Measurements from ENCODE around the gene TNFRSF1A. TPM values are rescaled to one million over a fixed set of nuclear protein-coding genes. Genes with fewer than 3 reads are reported as not detected.
"Not testable (repeated sequence)": the region's sequence is repeated elsewhere in the genome, so short reads cannot be mapped to it uniquely, and the experiment has no call there.

The TNFRSF1A gene
- total and polyA plus RNA-seq, 5 donors from 2014 or later = 25.6 to 39.5 (median 34.0) TPM

- Histone ChIP-seq H3K27ac (ENCODE audit: insufficient read depth, low read length, poor library complexity, severe bottlenecking) (no peak overlapping the region), H3K4me1 (ENCODE audit: control insufficient read depth, insufficient read depth, low read length, poor library complexity, severe bottlenecking) (no peaks in the 10 kb centered on the region), H3K4me3 (ENCODE audit: low read depth, low read length) (no peak overlapping the region), H3K36me3 (ENCODE audit: control insufficient read depth, insufficient read depth, low read length) (no peaks in the 10 kb centered on the region), H3K9me3 (ENCODE audit: control insufficient read depth in 2 of 2, low read length in 2 of 2) (no peaks in the 10 kb centered on the region), H3K27me3 (ENCODE audit: control insufficient read depth, insufficient read depth, low read length) (no peaks in the 10 kb centered on the region)
- Mint-ChIP-seq H3K4me3 (no peak overlapping the region), H3K9me3 (peaks cover 0 to 2% (median 0%) of the 10 kb centered on the region in 7 donors), H3K27ac (no peak overlapping the region), H3K36me3 (no peaks in the 10 kb centered on the region), H3K4me1 (no peaks in the 10 kb centered on the region), H3K27me3 (peaks cover 10% of the 10 kb centered on the region)
- ATAC-seq (ENCODE audit: low read depth in 2 of 2) = no peak
- no peak for DNase-seq
Measured at GRCh38 chr12:6292606-6293005, 49.3 kb downstream of the TNFRSF1A start.

DNA sequence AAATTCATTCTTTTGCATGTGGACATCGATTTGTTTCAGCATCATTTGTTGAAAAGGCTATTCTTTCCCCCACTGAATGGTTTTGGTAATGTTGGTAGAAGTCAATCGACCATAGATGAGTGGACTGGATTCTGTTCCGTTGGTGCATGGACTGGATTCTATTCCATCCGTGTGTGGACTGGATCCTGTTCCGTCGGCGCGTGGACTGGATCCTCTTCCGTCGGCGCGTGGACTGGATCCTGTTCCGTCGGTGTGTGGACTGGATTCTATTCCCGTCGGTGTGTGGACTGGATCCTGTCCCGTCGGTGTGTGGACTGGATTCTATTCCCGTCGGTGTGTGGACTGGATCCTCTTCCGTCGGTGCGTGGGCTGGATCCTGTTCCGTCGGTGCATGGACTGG is 52.0 kb downstream of the TNFRSF1A start:
- DNase-seq; H3K27ac Mint-ChIP-seq; H3K4me3 Mint-ChIP-seq; H3K4me1 Mint-ChIP-seq; H3K27ac ChIP-seq (ENCODE audit: insufficient read depth, low read length, poor library complexity, severe bottlenecking); H3K36me3 ChIP-seq (ENCODE audit: control insufficient read depth, insufficient read depth, low read length); H3K4me3 ChIP-seq (ENCODE audit: low read depth, low read length); ATAC-seq (ENCODE audit: low read depth in 2 of 2); H3K27me3 ChIP-seq (ENCODE audit: control insufficient read depth, insufficient read depth, low read length); H3K4me1 ChIP-seq (ENCODE audit: control insufficient read depth, insufficient read depth, low read length, poor library complexity, severe bottlenecking); H3K9me3 Mint-ChIP-seq; H3K9me3 ChIP-seq (ENCODE audit: control insufficient read depth in 2 of 2, low read length in 2 of 2); H3K36me3 Mint-ChIP-seq: not testable (repeated sequence)
- H3K27me3 Mint-ChIP-seq = peaks cover 15% of the 10 kb centered on the region

DNA sequence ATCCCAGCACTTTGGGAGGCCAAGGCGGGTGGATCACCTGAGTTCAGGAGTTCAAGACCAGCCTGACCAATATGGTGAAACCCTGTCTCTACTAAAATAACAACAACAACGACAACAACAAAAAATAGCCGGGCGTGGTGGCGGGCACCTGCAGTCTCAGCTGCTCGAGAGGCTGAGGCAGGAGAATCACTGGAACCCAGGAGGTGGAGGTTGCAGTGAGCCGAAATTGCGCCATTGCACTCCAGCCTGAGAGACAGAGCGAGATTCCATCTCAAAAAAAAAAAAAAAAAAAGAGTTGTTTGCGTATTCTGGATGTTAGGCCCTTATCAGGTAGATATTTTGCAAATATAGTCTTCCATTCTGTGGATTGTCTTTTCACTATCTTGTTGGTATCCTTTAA is 52.8 kb downstream of the TNFRSF1A start:
- not testable (repeated sequence) for H3K4me3 Mint-ChIP-seq; H3K36me3 Mint-ChIP-seq; H3K4me1 Mint-ChIP-seq; ATAC-seq (ENCODE audit: low read depth in 2 of 2); H3K9me3 ChIP-seq (ENCODE audit: control insufficient read depth in 2 of 2, low read length in 2 of 2); H3K27ac Mint-ChIP-seq; H3K4me1 ChIP-seq (ENCODE audit: control insufficient read depth, insufficient read depth, low read length, poor library complexity, severe bottlenecking); H3K27me3 ChIP-seq (ENCODE audit: control insufficient read depth, insufficient read depth, low read length); H3K4me3 ChIP-seq (ENCODE audit: low read depth, low read length); DNase-seq; H3K27ac ChIP-seq (ENCODE audit: insufficient read depth, low read length, poor library complexity, severe bottlenecking); H3K36me3 ChIP-seq (ENCODE audit: control insufficient read depth, insufficient read depth, low read length); H3K9me3 Mint-ChIP-seq
- peaks cover 15% of the 10 kb centered on the region for H3K27me3 Mint-ChIP-seq

- no peaks in the 10 kb centered on the region for H3K36me3 Mint-ChIP-seq
Measured at GRCh38 chr12:6288235-6288634, 53.6 kb downstream of the TNFRSF1A start.

GRCh38 chr12:6285532-6286306 is 56.2 kb downstream of the TNFRSF1A start:
- no peak overlapping the region for H3K27ac Mint-ChIP-seq
- H3K4me3 Mint-ChIP-seq = no peak overlapping the region
- H3K27me3 Mint-ChIP-seq = peaks cover 22% of the 10 kb centered on the region
- no peak for DNase-seq
- ATAC-seq (ENCODE audit: low read depth in 2 of 2) = no peak
- H3K36me3 ChIP-seq (ENCODE audit: control insufficient read depth, insufficient read depth, low read length) = no peaks in the 10 kb centered on the region
- H3K4me1 Mint-ChIP-seq = peaks cover 0 to 6% (median 4%) of the 10 kb centered on the region in 4 donors
- no peak overlapping the region for H3K4me3 ChIP-seq (ENCODE audit: low read depth, low read length)
- H3K4me1 ChIP-seq (ENCODE audit: control insufficient read depth, insufficient read depth, low read length, poor library complexity, severe bottlenecking) = no peaks in the 10 kb centered on the region
- H3K27ac ChIP-seq (ENCODE audit: insufficient read depth, low read length, poor library complexity, severe bottlenecking) = no peak overlapping the region
- H3K9me3 ChIP-seq (ENCODE audit: control insufficient read depth in 2 of 2, low read length in 2 of 2) = no peaks in the 10 kb centered on the region
- no peaks in the 10 kb centered on the region for H3K27me3 ChIP-seq (ENCODE audit: control insufficient read depth, insufficient read depth, low read length)
- H3K9me3 Mint-ChIP-seq = no peaks in the 10 kb centered on the region
- H3K36me3 Mint-ChIP-seq = no peaks in the 10 kb centered on the region

More at GRCh38 chr12:6288235-6288634, 53.6 kb downstream of the TNFRSF1A start:
- Mint-ChIP-seq H3K9me3 (peaks cover 0 to 2% (median 0%) of the 10 kb centered on the region in 7 donors), H3K27me3 (peaks cover 11% of the 10 kb centered on the region), H3K4me1 (peaks cover 0 to 6% (median 4%) of the 10 kb centered on the region in 4 donors), H3K4me3 (no peak overlapping the region), H3K27ac (no peak overlapping the region)
- DNase-seq (no peak), ATAC-seq (ENCODE audit: low read depth in 2 of 2) (no peak)
- H3K36me3 ChIP-seq (ENCODE audit: control insufficient read depth, insufficient read depth, low read length) = no peaks in the 10 kb centered on the region
- no peaks in the 10 kb centered on the region for H3K9me3 ChIP-seq (ENCODE audit: control insufficient read depth in 2 of 2, low read length in 2 of 2)
- no peak overlapping the region for H3K27ac ChIP-seq (ENCODE audit: insufficient read depth, low read length, poor library complexity, severe bottlenecking)
- H3K27me3 ChIP-seq (ENCODE audit: control insufficient read depth, insufficient read depth, low read length) = no peaks in the 10 kb centered on the region
- H3K4me3 ChIP-seq (ENCODE audit: low read depth, low read length) = no peak overlapping the region
- H3K4me1 ChIP-seq (ENCODE audit: control insufficient read depth, insufficient read depth, low read length, poor library complexity, severe bottlenecking) = no peaks in the 10 kb centered on the region

DNA sequence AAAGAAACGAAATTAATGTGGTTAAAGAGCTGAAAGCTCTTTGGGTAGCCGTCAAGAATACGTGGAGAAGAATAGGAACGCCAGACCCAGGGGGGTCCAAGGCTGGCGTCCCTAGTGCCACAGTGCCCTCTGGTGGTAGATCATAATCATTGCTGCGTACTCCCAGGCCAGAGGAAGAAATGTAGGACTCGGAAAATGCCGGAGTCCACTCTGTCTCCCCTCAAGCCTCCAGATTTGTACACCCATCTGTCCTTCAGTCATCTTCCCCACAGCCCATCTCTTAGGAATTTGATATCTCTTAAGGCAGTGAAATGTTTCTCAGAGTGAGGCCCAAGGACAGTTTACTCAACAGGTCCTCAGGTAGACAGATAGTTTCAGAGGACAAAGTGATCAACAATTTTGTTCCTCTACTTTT is 56.8 kb downstream of the TNFRSF1A start:
- H3K4me1 ChIP-seq (ENCODE audit: control insufficient read depth, insufficient read depth, low read length, poor library complexity, severe bottlenecking) = no peaks in the 10 kb centered on the region
- ATAC-seq (ENCODE audit: low read depth in 2 of 2) (peak; percentile 68), DNase-seq (peak; percentile 48 to 63 (median 55))
- Mint-ChIP-seq H3K27ac (no peak overlapping the region), H3K4me3 (no peak overlapping the region), H3K4me1 (peaks cover 0 to 6% (median 4%) of the 10 kb centered on the region in 4 donors), H3K27me3 (peaks cover 23% of the 10 kb centered on the region), H3K9me3 (no peaks in the 10 kb centered on the region), H3K36me3 (no peaks in the 10 kb centered on the region)
- H3K27ac ChIP-seq (ENCODE audit: insufficient read depth, low read length, poor library complexity, severe bottlenecking) = no peak overlapping the region
- no peaks in the 10 kb centered on the region for H3K27me3 ChIP-seq (ENCODE audit: control insufficient read depth, insufficient read depth, low read length)
- no peaks in the 10 kb centered on the region for H3K9me3 ChIP-seq (ENCODE audit: control insufficient read depth in 2 of 2, low read length in 2 of 2)
- no peak overlapping the region for H3K4me3 ChIP-seq (ENCODE audit: low read depth, low read length)
- no peaks in the 10 kb centered on the region for H3K36me3 ChIP-seq (ENCODE audit: control insufficient read depth, insufficient read depth, low read length)

DNA sequence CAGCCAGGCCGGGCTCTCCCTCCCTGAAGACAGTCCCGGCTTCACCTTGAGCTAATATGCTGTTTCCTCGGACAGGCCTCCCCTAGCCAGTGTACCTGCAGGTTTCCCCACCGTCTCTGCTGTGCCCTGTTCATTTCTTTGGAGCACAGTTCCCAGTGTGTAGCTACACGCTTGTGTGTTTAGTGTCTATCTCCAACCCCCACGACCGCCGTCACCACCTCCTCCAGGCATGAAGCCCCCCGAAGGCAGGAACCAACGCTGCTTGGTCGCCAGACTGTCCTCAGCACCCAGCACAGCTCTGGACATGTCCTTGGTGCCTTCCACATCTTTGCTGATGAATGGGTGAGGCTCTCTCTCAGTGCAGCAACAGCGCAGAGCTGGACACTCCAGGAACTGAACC is 57.6 kb downstream of the TNFRSF1A start:
- peaks cover 28% of the 10 kb centered on the region for H3K27me3 Mint-ChIP-seq

DNA sequence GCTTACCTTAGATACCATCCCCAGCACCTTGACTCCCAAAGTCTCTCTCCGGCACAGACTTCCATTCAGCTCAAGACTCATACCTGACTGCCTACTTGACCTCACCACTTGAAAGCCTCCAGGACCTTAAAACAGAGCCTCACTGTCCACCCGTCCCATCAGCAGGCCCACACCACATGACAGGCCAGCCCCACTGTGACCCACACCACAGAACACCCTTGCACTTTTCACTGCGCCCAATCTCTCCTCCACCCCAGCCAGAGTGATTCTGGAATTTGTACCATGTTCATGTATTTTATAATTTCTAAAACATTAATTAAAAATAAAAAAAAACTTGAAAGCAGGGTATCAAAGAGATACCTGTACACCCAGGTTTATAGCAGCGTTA is 59.4 kb downstream of the TNFRSF1A start:
- peak overlapping the region in 1 of 3 donors; percentile 47 for H3K27ac Mint-ChIP-seq
- no peaks in the 10 kb centered on the region for H3K36me3 Mint-ChIP-seq
- peaks cover 33% of the 10 kb centered on the region for H3K27me3 Mint-ChIP-seq
- ATAC-seq (ENCODE audit: low read depth in 2 of 2) = no peak
- H3K9me3 Mint-ChIP-seq = no peaks in the 10 kb centered on the region
- H3K9me3 ChIP-seq (ENCODE audit: control insufficient read depth in 2 of 2, low read length in 2 of 2) = no peaks in the 10 kb centered on the region
- H3K4me3 Mint-ChIP-seq = no peak overlapping the region
- H3K36me3 ChIP-seq (ENCODE audit: control insufficient read depth, insufficient read depth, low read length) = no peaks in the 10 kb centered on the region
- no peaks in the 10 kb centered on the region for H3K27me3 ChIP-seq (ENCODE audit: control insufficient read depth, insufficient read depth, low read length)
- no peak overlapping the region for H3K27ac ChIP-seq (ENCODE audit: insufficient read depth, low read length, poor library complexity, severe bottlenecking)
- H3K4me1 ChIP-seq (ENCODE audit: control insufficient read depth, insufficient read depth, low read length, poor library complexity, severe bottlenecking) = peaks cover 12% of the 10 kb centered on the region
- no peak for DNase-seq
- H3K4me3 ChIP-seq (ENCODE audit: low read depth, low read length) = no peak overlapping the region
- H3K4me1 Mint-ChIP-seq = peaks cover 6 to 10% (median 9%) of the 10 kb centered on the region in 4 donors

More for the DNA sequence above, 57.6 kb downstream of the TNFRSF1A start:
- H3K27ac ChIP-seq (ENCODE audit: insufficient read depth, low read length, poor library complexity, severe bottlenecking) = no peak overlapping the region
- peaks cover 4 to 6% (median 4%) of the 10 kb centered on the region in 4 donors for H3K4me1 Mint-ChIP-seq
- no peak overlapping the region for H3K4me3 ChIP-seq (ENCODE audit: low read depth, low read length)
- no peak for DNase-seq
- no peaks in the 10 kb centered on the region for H3K36me3 ChIP-seq (ENCODE audit: control insufficient read depth, insufficient read depth, low read length)
- H3K4me1 ChIP-seq (ENCODE audit: control insufficient read depth, insufficient read depth, low read length, poor library complexity, severe bottlenecking) = no peaks in the 10 kb centered on the region
- ATAC-seq (ENCODE audit: low read depth in 2 of 2) = no peak
- no peaks in the 10 kb centered on the region for H3K9me3 ChIP-seq (ENCODE audit: control insufficient read depth in 2 of 2, low read length in 2 of 2)
- H3K9me3 Mint-ChIP-seq = no peaks in the 10 kb centered on the region
- no peak overlapping the region for H3K27ac Mint-ChIP-seq
- H3K27me3 ChIP-seq (ENCODE audit: control insufficient read depth, insufficient read depth, low read length) = no peaks in the 10 kb centered on the region
- H3K36me3 Mint-ChIP-seq = no peaks in the 10 kb centered on the region
- H3K4me3 Mint-ChIP-seq = no peak overlapping the region

Data from CD4-positive, CD25-positive, alpha-beta regulatory T cell (primary cell).